ENCODE data around the gene NEUROD2. TPM values are rescaled to one million over a fixed set of nuclear protein-coding genes. Genes with fewer than 3 reads are reported as not detected.

Gene NEUROD2
- total RNA-seq, 1 experiment from 2014 or later: not detected

GRCh38 chr17:39632153-39632941 lies 24.6 kb upstream of the NEUROD2 start:
- ChIA-PET POLR2A (ENCODE audit: unreplicated experiment) (interaction anchor here (0.5 kb wide), 1 partner anchor 752 kb away, joined by 3 read pairs; no protein-coding TSS in a partner anchor), CTCF (interaction anchor here (0.6 to 1.5 kb wide), 3 partner anchors 9 to 120 kb away, joined by 3 to 8 read pairs (median 6); no protein-coding TSS in a partner anchor)
- BruUV-seq (replicated peaks): no TSS peak
- H3K4me2 ChIP-seq (ENCODE audit: low read length): peak overlapping the region; percentile 35
- H3K9me3 ChIP-seq (ENCODE audit: low read length): no peaks in the 10 kb centered on the region
- H3F3A ChIP-seq (ENCODE audit: low read length, unreplicated experiment): no peaks in the 10 kb centered on the region
- DNase-seq (peak; percentile 22), ATAC-seq (peak; percentile 3; the same call in 1 of the 2 replicates)
- H3K27ac ChIP-seq (ENCODE audit: low read length): peak overlapping the region; percentile 71
- H3K36me3 ChIP-seq (ENCODE audit: low read depth, low read length): no peaks in the 10 kb centered on the region
- peaks cover 24% of the 10 kb centered on the region for H3K4me1 ChIP-seq (ENCODE audit: insufficient read depth, low read length)
- no peak overlapping the region for H3K4me3 ChIP-seq (ENCODE audit: low read length)
- TF ChIP-seq EZH2phosphoT487 (IDR thresholded peaks at IDR 0.05; ENCODE audit: borderline replicate concordance, low read length) (no peak), CTCF (conservative IDR thresholded peaks at IDR 0.05; ENCODE audit: low read depth, low read length) (no peak), EZH2 (IDR thresholded peaks at IDR 0.05; ENCODE audit: low read length, unreplicated experiment) (no peak)
- H2AFZ ChIP-seq (ENCODE audit: low read length): no peak overlapping the region
- H3K27me3 ChIP-seq (ENCODE audit: low read length): peaks cover 4% of the 10 kb centered on the region
- no peaks in the 10 kb centered on the region for H4K20me1 ChIP-seq (ENCODE audit: low read length)
- H3K9me2 ChIP-seq (replicated peaks; ENCODE audit: low read length): no peaks in the 10 kb centered on the region
- peaks cover 4% of the 10 kb centered on the region for H3K79me2 ChIP-seq (ENCODE audit: low read length)
- H3K9ac ChIP-seq (ENCODE audit: low read length): peak overlapping the region; percentile 27; the same call in 1 of the 2 replicates
- intact Hi-C loops (cut with micrococcal nuclease): no loop called here

GRCh38 chr17:39631403-39631802 lies 23.7 kb upstream of the NEUROD2 start:
- Histone ChIP-seq H3K9me3 (ENCODE audit: low read length) (no peaks in the 10 kb centered on the region), H3K9me2 (replicated peaks; ENCODE audit: low read length) (no peaks in the 10 kb centered on the region), H3K27me3 (ENCODE audit: low read length) (peaks cover 13% of the 10 kb centered on the region), H3K9ac (ENCODE audit: low read length) (peak overlapping the region; percentile 27; the same call in 1 of the 2 replicates), H4K20me1 (ENCODE audit: low read length) (no peaks in the 10 kb centered on the region), H2AFZ (ENCODE audit: low read length) (peak overlapping the region; percentile 26; the same call in 1 of the 2 replicates), H3K79me2 (ENCODE audit: low read length) (0 out of 2 replicates have a peak, but pooled peaks cover under 1% of the 10 kb centered on the region), H3K4me3 (ENCODE audit: low read length) (no peak overlapping the region), H3K4me2 (ENCODE audit: low read length) (peak overlapping the region; percentile 35), H3K4me1 (ENCODE audit: insufficient read depth, low read length) (peaks cover 20% of the 10 kb centered on the region), H3K36me3 (ENCODE audit: low read depth, low read length) (no peaks in the 10 kb centered on the region), H3F3A (ENCODE audit: low read length, unreplicated experiment) (no peaks in the 10 kb centered on the region), H3K27ac (ENCODE audit: low read length) (peak overlapping the region; percentile 71)
- ChIA-PET CTCF (interaction anchor here (0.6 to 1.5 kb wide), 2 partner anchors 8 to 121 kb away, joined by 3 to 8 read pairs; no protein-coding TSS in a partner anchor), POLR2A (ENCODE audit: unreplicated experiment) (no interaction called here)
- intact Hi-C loops (cut with micrococcal nuclease): no loop called here
- BruUV-seq (replicated peaks): no TSS peak
- no peak for TF ChIP-seq CTCF (conservative IDR thresholded peaks at IDR 0.05; ENCODE audit: low read depth, low read length)
- no peak for TF ChIP-seq EZH2 (IDR thresholded peaks at IDR 0.05; ENCODE audit: low read length, unreplicated experiment)
- no peak for TF ChIP-seq EZH2phosphoT487 (IDR thresholded peaks at IDR 0.05; ENCODE audit: borderline replicate concordance, low read length)
- ATAC-seq: peak; percentile 57
- peak; percentile 78 for DNase-seq

- Histone ChIP-seq H3K9ac (ENCODE audit: low read length) (no peak overlapping the region), H3K4me3 (ENCODE audit: low read length) (no peak overlapping the region), H3K27ac (ENCODE audit: low read length) (no peak overlapping the region), H3K4me2 (ENCODE audit: low read length) (no peak overlapping the region), H3K9me3 (ENCODE audit: low read length) (no peaks in the 10 kb centered on the region), H3K4me1 (ENCODE audit: insufficient read depth, low read length) (peaks cover 18% of the 10 kb centered on the region), H3K79me2 (ENCODE audit: low read length) (no peaks in the 10 kb centered on the region), H3F3A (ENCODE audit: low read length, unreplicated experiment) (no peaks in the 10 kb centered on the region), H3K36me3 (ENCODE audit: low read depth, low read length) (no peaks in the 10 kb centered on the region), H3K9me2 (replicated peaks; ENCODE audit: low read length) (no peaks in the 10 kb centered on the region), H2AFZ (ENCODE audit: low read length) (no peak overlapping the region), H3K27me3 (ENCODE audit: low read length) (peaks cover 13% of the 10 kb centered on the region), H4K20me1 (ENCODE audit: low read length) (no peaks in the 10 kb centered on the region)
- ChIA-PET POLR2A (ENCODE audit: unreplicated experiment) (no interaction called here), CTCF (no interaction called here)
- DNase-seq (no peak), ATAC-seq (no peak)
- no TSS peak for BruUV-seq (replicated peaks)
- intact Hi-C loops (cut with micrococcal nuclease): no loop called here
- TF ChIP-seq CTCF (conservative IDR thresholded peaks at IDR 0.05; ENCODE audit: low read depth, low read length) (no peak), EZH2 (IDR thresholded peaks at IDR 0.05; ENCODE audit: low read length, unreplicated experiment) (no peak), EZH2phosphoT487 (IDR thresholded peaks at IDR 0.05; ENCODE audit: borderline replicate concordance, low read length) (no peak)
Observed at GRCh38 chr17:39629898-39630297, 22.2 kb upstream of the NEUROD2 start.

Data from PC-3 (cell line).